ENCODE data around the gene NSRP1. TPM values are rescaled to one million over a fixed set of nuclear protein-coding genes. Genes with fewer than 3 reads are reported as not detected.

NSRP1 gene
- total RNA-seq, 1 donor = 12.7 TPM

DNA sequence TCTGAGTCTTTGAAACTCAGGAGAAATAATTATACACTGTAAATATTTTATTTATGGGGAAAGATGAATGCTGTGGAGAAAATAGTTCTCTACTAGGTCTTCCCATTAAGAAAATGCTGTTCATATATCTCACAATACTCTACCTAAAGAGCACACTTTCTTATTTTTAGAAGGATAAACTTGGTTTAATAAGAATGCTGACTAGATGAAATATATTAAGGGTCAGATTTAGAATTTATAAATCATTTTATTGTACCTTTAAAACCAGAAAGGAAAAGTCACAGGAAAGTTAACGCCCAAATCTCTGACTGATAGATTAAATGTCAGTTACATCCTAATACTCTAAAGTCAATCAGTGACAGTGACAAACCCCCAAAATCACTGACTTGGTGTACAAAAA is 70.1 kb downstream of the NSRP1 start:
- Histone ChIP-seq H3K27ac (ENCODE audit: low read depth, low read length) (no peak overlapping the region), H4K20me1 (ENCODE audit: insufficient read depth, low read length) (no peaks in the 10 kb centered on the region), H3K4me3 (ENCODE audit: insufficient read depth, low read length) (no peak overlapping the region), H3K27me3 (ENCODE audit: insufficient read depth, low read length) (no peaks in the 10 kb centered on the region), H3K9me3 (ENCODE audit: low read depth, low read length) (no peaks in the 10 kb centered on the region), H3K36me3 (ENCODE audit: insufficient read depth, low read length) (peaks cover 32% of the 10 kb centered on the region), H3K4me2 (ENCODE audit: insufficient read depth, low read length) (no peak overlapping the region), H3K79me2 (ENCODE audit: insufficient read depth, low read length) (no peaks in the 10 kb centered on the region), H3K4me1 (ENCODE audit: insufficient read depth, low read length) (no peaks in the 10 kb centered on the region), H2AFZ (ENCODE audit: low read length) (no peak overlapping the region)
- no peak for DNase-seq (ENCODE audit: insufficient read length, low spot score, missing footprints)
- TF ChIP-seq CTCF (IDR thresholded peaks at IDR 0.05; ENCODE audit: extremely low read depth, low read depth, low read length) = no peak

- Histone ChIP-seq H3K4me1 (ENCODE audit: insufficient read depth, low read length) (no peaks in the 10 kb centered on the region), H3K9me3 (ENCODE audit: low read depth, low read length) (no peaks in the 10 kb centered on the region)
- DNase-seq (ENCODE audit: insufficient read length, low spot score, missing footprints) = no peak
Observed at GRCh38 chr17:30187573-30187972, 71.0 kb downstream of the NSRP1 start.

GRCh38 chr17:30188211-30188939 is 71.8 kb downstream of the NSRP1 start:
- DNase-seq (ENCODE audit: insufficient read length, low spot score, missing footprints) = no peak
- Histone ChIP-seq H3K4me3 (ENCODE audit: insufficient read depth, low read length) (no peak overlapping the region), H3K36me3 (ENCODE audit: insufficient read depth, low read length) (peaks cover 22% of the 10 kb centered on the region)

More at GRCh38 chr17:30187573-30187972, 71.0 kb downstream of the NSRP1 start:
- H3K4me2 ChIP-seq (ENCODE audit: insufficient read depth, low read length) = no peak overlapping the region
- no peak for TF ChIP-seq CTCF (IDR thresholded peaks at IDR 0.05; ENCODE audit: extremely low read depth, low read depth, low read length)
- H2AFZ ChIP-seq (ENCODE audit: low read length) = no peak overlapping the region
- no peaks in the 10 kb centered on the region for H4K20me1 ChIP-seq (ENCODE audit: insufficient read depth, low read length)
- peaks cover 25% of the 10 kb centered on the region for H3K36me3 ChIP-seq (ENCODE audit: insufficient read depth, low read length)
- no peak overlapping the region for H3K27ac ChIP-seq (ENCODE audit: low read depth, low read length)
- no peaks in the 10 kb centered on the region for H3K79me2 ChIP-seq (ENCODE audit: insufficient read depth, low read length)
- H3K27me3 ChIP-seq (ENCODE audit: insufficient read depth, low read length) = no peaks in the 10 kb centered on the region
- H3K4me3 ChIP-seq (ENCODE audit: insufficient read depth, low read length) = no peak overlapping the region

More at GRCh38 chr17:30188211-30188939, 71.8 kb downstream of the NSRP1 start:
- Histone ChIP-seq H3K4me2 (ENCODE audit: insufficient read depth, low read length) (no peak overlapping the region), H3K4me1 (ENCODE audit: insufficient read depth, low read length) (no peaks in the 10 kb centered on the region), H3K9me3 (ENCODE audit: low read depth, low read length) (no peaks in the 10 kb centered on the region), H4K20me1 (ENCODE audit: insufficient read depth, low read length) (no peaks in the 10 kb centered on the region), H3K27ac (ENCODE audit: low read depth, low read length) (no peak overlapping the region), H2AFZ (ENCODE audit: low read length) (no peak overlapping the region), H3K79me2 (ENCODE audit: insufficient read depth, low read length) (no peaks in the 10 kb centered on the region), H3K27me3 (ENCODE audit: insufficient read depth, low read length) (peaks cover 3% of the 10 kb centered on the region)
- no peak for TF ChIP-seq CTCF (IDR thresholded peaks at IDR 0.05; ENCODE audit: extremely low read depth, low read depth, low read length)
